H1 (cell line): Measurements from ENCODE around the gene CMIP. TPM values are rescaled to one million over a fixed set of nuclear protein-coding genes. Genes with fewer than 3 reads are reported as not detected.

Source experiments
- POU5F1 ChIP-seq: IDR thresholded peaks from 2 replicates; pipeline ENCODE4 v1.6.1; 2011; ENCODE audit warnings: low read depth, mild to moderate bottlenecking, low read length, moderate library complexity
- RAD21 ChIP-seq, 2 experiments: IDR thresholded peaks in 1 of 2; conservative IDR thresholded peaks in 1 of 2; 2 replicates each; pipeline ENCODE4 v1.6.1; 2011; ENCODE audit warnings: low read depth in 2 of 2, low read length in 2 of 2, improper control_type of control experiment in 1 of 2, inconsistent platforms in 1 of 2, mild to moderate bottlenecking in 1 of 2, moderate library complexity in 1 of 2
- RBBP5 ChIP-seq: IDR thresholded peaks from 2 replicates; pipeline ENCODE4 v1.7.1; 2012; ENCODE audit warnings: low read depth, mild to moderate bottlenecking, inconsistent platforms, low read length, moderate library complexity, borderline replicate concordance
- RFX5 ChIP-seq: IDR thresholded peaks from 2 replicates; pipeline ENCODE4 v1.6.1; 2011; ENCODE audit warnings: low read depth, low read length, improper control_type of control experiment, borderline replicate concordance
- SIN3A ChIP-seq, 2 experiments: IDR thresholded peaks in 1 of 2; conservative IDR thresholded peaks in 1 of 2; 2 replicates each; pipeline ENCODE4 v1.6.1; 2011 to 2012; ENCODE audit warnings: low read length in 2 of 2, improper control_type of control experiment in 1 of 2, low read depth in 1 of 2, mild to moderate bottlenecking in 1 of 2
- TAF7 ChIP-seq: optimal IDR thresholded peaks from 2 replicates; pipeline ENCODE3; 2011; ENCODE audit warnings: low read depth, mild to moderate bottlenecking, inconsistent platforms, low read length, moderate library complexity, borderline replicate concordance
- TBP ChIP-seq: IDR thresholded peaks from 2 replicates; pipeline ENCODE4 v1.6.1; 2011; ENCODE audit warnings: low read depth, low read length, improper control_type of control experiment
- polyA plus RNA-seq, 7 experiments: library from polyadenylated mRNA; depleted of rRNA in 3 of 7; stranded (reverse) in 5 of 7; unstranded in 2 of 7; fragments of >200 nt in 5 of 7; fragments of 200-250 nt in 2 of 7; gene quantifications; 1 replicate in 5 of 7; 2 replicates in 1 of 7; 4 replicates in 1 of 7; pipeline versions ENCODE4 v1.2.1 to v1.2.3, GENCODE V29; 2011 to 2013; ENCODE audit warnings: missing spikeins in 2 of 7, mixed read lengths in 2 of 7
- total RNA-seq: library from RNA; stranded (reverse); fragmentation: NEBNext Ultra II Directional; extraction: Animal tissue kit (Norgen Biotek cat#: 25700); gene quantifications from 2 replicates; pipeline ENCODE4 v1.2.1, GENCODE V29; 2021

CMIP gene
- total and polyA plus RNA-seq, 2 of the 8 experiments (the other 6 are each of a cell fraction or from before 2014, with no cell fraction given) = 7.9 to 53.2 TPM

GRCh38 chr16:81574168-81574567 is 129.6 kb downstream of the CMIP start (continued):
- TF ChIP-seq TAF7 (no peak), RFX5 (no peak), POU5F1 (no peak), RAD21 (IDR thresholded peaks at IDR 0.05 in 1 of 2, conservative IDR thresholded peaks at IDR 0.05 in 1 of 2; ENCODE audit: low read depth in 2 of 2, low read length in 2 of 2) (no peak), TBP (no peak), RBBP5 (no peak), SIN3A (conservative IDR thresholded peaks at IDR 0.05 in 1 of 2, IDR thresholded peaks at IDR 0.05 in 1 of 2; ENCODE audit: low read depth in 1 of 2, low read length in 2 of 2) (no peak)
- TF ChIP-seq, all 59 proteins: peak for 0
